ENCODE data around the gene RFX8. TPM values are rescaled to one million over a fixed set of nuclear protein-coding genes. Genes with fewer than 3 reads are reported as not detected.

The RFX8 gene
- total and polyA plus RNA-seq, 2 of the 8 experiments (the other 6 are each of a cell fraction or from before 2014, with no cell fraction given): 0.60 to 0.97 TPM

- no peak for TF ChIP-seq GTF2F1 (IDR thresholded peaks at IDR 0.05; ENCODE audit: borderline replicate concordance, low read depth, low read length)
- no peak for TF ChIP-seq CHD1 (IDR thresholded peaks at IDR 0.05; ENCODE audit: low read depth, low read length)
- TF ChIP-seq SIRT6 (IDR thresholded peaks at IDR 0.05; ENCODE audit: low read length): no peak
- no peak for TF ChIP-seq MAX (IDR thresholded peaks at IDR 0.05)
- no peak for TF ChIP-seq SAP30 (IDR thresholded peaks at IDR 0.05; ENCODE audit: insufficient read depth, insufficient replicate concordance, low read length)
- no peak for TF ChIP-seq CREB1 (IDR thresholded peaks at IDR 0.05)
Measured at GRCh38 chr2:101408925-101409324, 66.0 kb downstream of the RFX8 start (continued).

Data from H1 (cell line).